Measurements from ENCODE around the gene RSPH3. TPM values are rescaled to one million over a fixed set of nuclear protein-coding genes. Genes with fewer than 3 reads are reported as not detected.

The RSPH3 gene
- polyA plus RNA-seq, 1 donor (not counting 4 experiments of a cell fraction or from before 2014, with no cell fraction given) = 4.4 TPM

- Histone ChIP-seq H2AFZ (ENCODE audit: control insufficient read depth, low read length) (no peak overlapping the region), H4K20me1 (ENCODE audit: control insufficient read depth, extremely low read depth, insufficient read depth, low read length) (no peaks in the 10 kb centered on the region), H3K79me2 (ENCODE audit: control insufficient read depth, insufficient read depth, low read length) (no peaks in the 10 kb centered on the region), H3K9ac (ENCODE audit: control insufficient read depth, extremely low read depth, insufficient read depth, low read length) (no peak overlapping the region), H3K4me1 (ENCODE audit: control insufficient read depth, extremely low read depth, insufficient read depth, low read length) (peaks cover 20% of the 10 kb centered on the region), H3K9me1 (ENCODE audit: control insufficient read depth, extremely low read depth, insufficient read depth, low read length) (no peaks in the 10 kb centered on the region), H3K27ac (ENCODE audit: control insufficient read depth, insufficient read depth, low read length) (no peak overlapping the region), H3K4me2 (ENCODE audit: control insufficient read depth, extremely low read depth, insufficient read depth, low read depth, low read length) (no peak overlapping the region), H3K4me3 (ENCODE audit: control insufficient read depth in 2 of 3, extremely low read depth in 1 of 3, insufficient read depth in 2 of 3, low read depth in 1 of 3, low read length in 3 of 3) (no peak overlapping the region), H3K27me3 (ENCODE audit: control insufficient read depth, extremely low read depth, insufficient read depth, low read length) (no peaks in the 10 kb centered on the region), H3K36me3 (ENCODE audit: control insufficient read depth in 2 of 2, extremely low read depth in 1 of 2, insufficient read depth in 2 of 2, low read length in 2 of 2) (no peaks in the 10 kb centered on the region), H3K9me3 (ENCODE audit: control insufficient read depth, low read depth, low read length) (no peaks in the 10 kb centered on the region)
- FAIRE-seq (no peak), DNase-seq (ENCODE audit: low read depth, low spot score) (no peak)
- TF ChIP-seq EZH2 (IDR thresholded peaks at IDR 0.05; ENCODE audit: low read length) = no peak
- TF ChIP-seq, protein P1, sequence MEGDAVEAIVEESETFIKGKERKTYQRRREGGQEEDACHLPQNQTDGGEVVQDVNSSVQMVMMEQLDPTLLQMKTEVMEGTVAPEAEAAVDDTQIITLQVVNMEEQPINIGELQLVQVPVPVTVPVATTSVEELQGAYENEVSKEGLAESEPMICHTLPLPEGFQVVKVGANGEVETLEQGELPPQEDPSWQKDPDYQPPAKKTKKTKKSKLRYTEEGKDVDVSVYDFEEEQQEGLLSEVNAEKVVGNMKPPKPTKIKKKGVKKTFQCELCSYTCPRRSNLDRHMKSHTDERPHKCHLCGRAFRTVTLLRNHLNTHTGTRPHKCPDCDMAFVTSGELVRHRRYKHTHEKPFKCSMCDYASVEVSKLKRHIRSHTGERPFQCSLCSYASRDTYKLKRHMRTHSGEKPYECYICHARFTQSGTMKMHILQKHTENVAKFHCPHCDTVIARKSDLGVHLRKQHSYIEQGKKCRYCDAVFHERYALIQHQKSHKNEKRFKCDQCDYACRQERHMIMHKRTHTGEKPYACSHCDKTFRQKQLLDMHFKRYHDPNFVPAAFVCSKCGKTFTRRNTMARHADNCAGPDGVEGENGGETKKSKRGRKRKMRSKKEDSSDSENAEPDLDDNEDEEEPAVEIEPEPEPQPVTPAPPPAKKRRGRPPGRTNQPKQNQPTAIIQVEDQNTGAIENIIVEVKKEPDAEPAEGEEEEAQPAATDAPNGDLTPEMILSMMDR (optimal IDR thresholded peaks at IDR 0.05 in 1 of 3, IDR thresholded peaks at IDR 0.05 in 1 of 3, conservative IDR thresholded peaks at IDR 0.05 in 1 of 3; ENCODE audit: extremely low read depth in 1 of 3, insufficient read depth in 2 of 3, low read length in 3 of 3) = no peak
- dilution Hi-C loops (cut with MboI; ENCODE audit: extremely low pct_ligation_motif_present, low sequenced_read_pairs) = no loop called here
Measured at GRCh38 chr6:159005436-159005835, 5.4 kb upstream of the RSPH3 start.

GRCh38 chr6:159004592-159004991, 4.6 kb upstream of the RSPH3 start:
- Histone ChIP-seq H3K9me3 (ENCODE audit: control insufficient read depth, low read depth, low read length) (no peaks in the 10 kb centered on the region), H3K27me3 (ENCODE audit: control insufficient read depth, extremely low read depth, insufficient read depth, low read length) (no peaks in the 10 kb centered on the region), H3K9ac (ENCODE audit: control insufficient read depth, extremely low read depth, insufficient read depth, low read length) (no peak overlapping the region), H3K27ac (ENCODE audit: control insufficient read depth, insufficient read depth, low read length) (no peak overlapping the region), H3K4me1 (ENCODE audit: control insufficient read depth, extremely low read depth, insufficient read depth, low read length) (peaks cover 16% of the 10 kb centered on the region), H2AFZ (ENCODE audit: control insufficient read depth, low read length) (no peak overlapping the region), H3K4me2 (ENCODE audit: control insufficient read depth, extremely low read depth, insufficient read depth, low read depth, low read length) (no peak overlapping the region), H3K9me1 (ENCODE audit: control insufficient read depth, extremely low read depth, insufficient read depth, low read length) (no peaks in the 10 kb centered on the region), H4K20me1 (ENCODE audit: control insufficient read depth, extremely low read depth, insufficient read depth, low read length) (no peaks in the 10 kb centered on the region), H3K79me2 (ENCODE audit: control insufficient read depth, insufficient read depth, low read length) (no peaks in the 10 kb centered on the region), H3K36me3 (ENCODE audit: control insufficient read depth in 2 of 2, extremely low read depth in 1 of 2, insufficient read depth in 2 of 2, low read length in 2 of 2) (no peaks in the 10 kb centered on the region), H3K4me3 (ENCODE audit: control insufficient read depth in 2 of 3, extremely low read depth in 1 of 3, insufficient read depth in 2 of 3, low read depth in 1 of 3, low read length in 3 of 3) (no peak overlapping the region)
- DNase-seq (ENCODE audit: low read depth, low spot score) = no peak
- dilution Hi-C loops (cut with MboI; ENCODE audit: extremely low pct_ligation_motif_present, low sequenced_read_pairs) = no loop called here
- FAIRE-seq = no peak
- TF ChIP-seq EZH2 (IDR thresholded peaks at IDR 0.05; ENCODE audit: low read length) = no peak
- TF ChIP-seq, protein P1 (optimal IDR thresholded peaks at IDR 0.05 in 1 of 3, IDR thresholded peaks at IDR 0.05 in 1 of 3, conservative IDR thresholded peaks at IDR 0.05 in 1 of 3; ENCODE audit: extremely low read depth in 1 of 3, insufficient read depth in 2 of 3, low read length in 3 of 3) = no peak

All from keratinocyte (primary cell).